ENCODE data around the gene BPIFA3. TPM values are rescaled to one million over a fixed set of nuclear protein-coding genes. Genes with fewer than 3 reads are reported as not detected.

BPIFA3 gene
- total RNA-seq, 1 experiment from 2014 or later = not detected

DNA sequence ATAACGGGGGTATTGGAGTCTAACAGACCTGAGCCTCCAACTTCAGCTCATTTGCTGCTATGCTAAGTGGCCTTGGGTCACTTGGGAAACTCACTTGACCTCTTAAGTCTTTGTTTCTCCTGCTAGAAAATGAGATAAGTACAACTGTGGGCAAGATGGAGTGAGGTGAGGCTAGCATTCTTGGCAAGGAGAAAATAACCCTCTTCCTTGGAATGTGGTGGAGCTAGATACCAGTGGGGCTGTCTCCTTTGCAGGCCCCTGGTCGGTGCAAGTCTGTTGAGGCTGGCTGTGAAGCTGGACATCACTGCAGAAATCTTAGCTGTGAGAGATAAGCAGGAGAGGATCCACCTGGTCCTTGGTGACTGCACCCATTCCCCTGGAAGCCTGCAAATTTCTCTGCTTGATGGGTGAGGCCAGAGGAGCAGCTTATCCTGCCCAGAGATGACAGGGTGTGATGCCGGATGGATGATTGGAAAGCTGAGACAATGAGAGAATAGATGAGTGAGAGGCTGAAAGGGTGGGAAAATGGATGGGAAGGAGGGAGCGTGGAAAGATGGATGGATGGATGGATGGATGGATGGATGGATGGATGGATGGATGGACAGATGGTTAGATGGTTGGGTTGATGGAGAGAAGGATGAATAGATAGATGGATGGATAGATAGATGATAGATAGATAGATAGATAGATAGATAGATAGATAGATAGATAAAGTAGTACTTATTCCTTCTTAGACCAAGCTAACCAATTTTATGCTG lies 23.0 kb downstream of the BPIFA3 start:
- H4K20me1 ChIP-seq (ENCODE audit: insufficient read depth) = no peaks in the 10 kb centered on the region
- no peaks in the 10 kb centered on the region for H3K36me3 ChIP-seq (ENCODE audit: control insufficient read depth in 1 of 2, insufficient read depth in 2 of 2, low read length in 2 of 2)
- RAD21 ChIA-PET (ENCODE audit: low non-redundant PET in 1 of 2, low total read pairs in 2 of 2, uncharacterized antibody in 2 of 2, unreplicated experiment in 2 of 2) = no interaction called here
- no peaks in the 10 kb centered on the region for H3K79me2 ChIP-seq (ENCODE audit: insufficient read depth, low read length)
- no peaks in the 10 kb centered on the region for H3K9me2 ChIP-seq (ENCODE audit: insufficient read depth)
- POLR2A ChIA-PET = no interaction called here
- CTCF ChIA-PET = no interaction called here
- ATAC-seq (no peak), DNase-seq (ENCODE audit: low read depth, low spot score) (no peak)
- no peak overlapping the region for H3K27ac ChIP-seq (ENCODE audit: low read depth, low read length)
- H3K4me1 ChIP-seq (ENCODE audit: control insufficient read depth in 1 of 2, insufficient read depth in 2 of 2, low read length in 2 of 2) = no peaks in the 10 kb centered on the region
- peaks cover 32% of the 10 kb centered on the region for H3K27me3 ChIP-seq (ENCODE audit: insufficient read depth, low read length)
- no peak overlapping the region for H3K4me2 ChIP-seq (ENCODE audit: low read length)
- no peaks in the 10 kb centered on the region for H3K9me3 ChIP-seq (ENCODE audit: control insufficient read depth in 1 of 2, insufficient read depth in 1 of 2, low read depth in 1 of 2, low read length in 2 of 2)
- intact Hi-C loops (cut with micrococcal nuclease) = no loop called here
- H2AFZ ChIP-seq (ENCODE audit: low read depth, low read length, poor library complexity, severe bottlenecking) = no peak overlapping the region
- no peak for TF ChIP-seq RAD21 (IDR thresholded peaks at IDR 0.05; ENCODE audit: low read depth)
- no peak for TF ChIP-seq FOSL1 (IDR thresholded peaks at IDR 0.05; ENCODE audit: low read depth)
- TF ChIP-seq, protein P1, sequence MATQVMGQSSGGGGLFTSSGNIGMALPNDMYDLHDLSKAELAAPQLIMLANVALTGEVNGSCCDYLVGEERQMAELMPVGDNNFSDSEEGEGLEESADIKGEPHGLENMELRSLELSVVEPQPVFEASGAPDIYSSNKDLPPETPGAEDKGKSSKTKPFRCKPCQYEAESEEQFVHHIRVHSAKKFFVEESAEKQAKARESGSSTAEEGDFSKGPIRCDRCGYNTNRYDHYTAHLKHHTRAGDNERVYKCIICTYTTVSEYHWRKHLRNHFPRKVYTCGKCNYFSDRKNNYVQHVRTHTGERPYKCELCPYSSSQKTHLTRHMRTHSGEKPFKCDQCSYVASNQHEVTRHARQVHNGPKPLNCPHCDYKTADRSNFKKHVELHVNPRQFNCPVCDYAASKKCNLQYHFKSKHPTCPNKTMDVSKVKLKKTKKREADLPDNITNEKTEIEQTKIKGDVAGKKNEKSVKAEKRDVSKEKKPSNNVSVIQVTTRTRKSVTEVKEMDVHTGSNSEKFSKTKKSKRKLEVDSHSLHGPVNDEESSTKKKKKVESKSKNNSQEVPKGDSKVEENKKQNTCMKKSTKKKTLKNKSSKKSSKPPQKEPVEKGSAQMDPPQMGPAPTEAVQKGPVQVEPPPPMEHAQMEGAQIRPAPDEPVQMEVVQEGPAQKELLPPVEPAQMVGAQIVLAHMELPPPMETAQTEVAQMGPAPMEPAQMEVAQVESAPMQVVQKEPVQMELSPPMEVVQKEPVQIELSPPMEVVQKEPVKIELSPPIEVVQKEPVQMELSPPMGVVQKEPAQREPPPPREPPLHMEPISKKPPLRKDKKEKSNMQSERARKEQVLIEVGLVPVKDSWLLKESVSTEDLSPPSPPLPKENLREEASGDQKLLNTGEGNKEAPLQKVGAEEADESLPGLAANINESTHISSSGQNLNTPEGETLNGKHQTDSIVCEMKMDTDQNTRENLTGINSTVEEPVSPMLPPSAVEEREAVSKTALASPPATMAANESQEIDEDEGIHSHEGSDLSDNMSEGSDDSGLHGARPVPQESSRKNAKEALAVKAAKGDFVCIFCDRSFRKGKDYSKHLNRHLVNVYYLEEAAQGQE (IDR thresholded peaks at IDR 0.05; ENCODE audit: low read depth) = no peak
- TF ChIP-seq JUND (IDR thresholded peaks at IDR 0.05) = no peak
- TF ChIP-seq, protein P2, sequence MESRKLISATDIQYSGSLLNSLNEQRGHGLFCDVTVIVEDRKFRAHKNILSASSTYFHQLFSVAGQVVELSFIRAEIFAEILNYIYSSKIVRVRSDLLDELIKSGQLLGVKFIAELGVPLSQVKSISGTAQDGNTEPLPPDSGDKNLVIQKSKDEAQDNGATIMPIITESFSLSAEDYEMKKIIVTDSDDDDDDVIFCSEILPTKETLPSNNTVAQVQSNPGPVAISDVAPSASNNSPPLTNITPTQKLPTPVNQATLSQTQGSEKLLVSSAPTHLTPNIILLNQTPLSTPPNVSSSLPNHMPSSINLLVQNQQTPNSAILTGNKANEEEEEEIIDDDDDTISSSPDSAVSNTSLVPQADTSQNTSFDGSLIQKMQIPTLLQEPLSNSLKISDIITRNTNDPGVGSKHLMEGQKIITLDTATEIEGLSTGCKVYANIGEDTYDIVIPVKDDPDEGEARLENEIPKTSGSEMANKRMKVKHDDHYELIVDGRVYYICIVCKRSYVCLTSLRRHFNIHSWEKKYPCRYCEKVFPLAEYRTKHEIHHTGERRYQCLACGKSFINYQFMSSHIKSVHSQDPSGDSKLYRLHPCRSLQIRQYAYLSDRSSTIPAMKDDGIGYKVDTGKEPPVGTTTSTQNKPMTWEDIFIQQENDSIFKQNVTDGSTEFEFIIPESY (IDR thresholded peaks at IDR 0.05; ENCODE audit: extremely low read depth, insufficient replicate concordance, low read length) = no peak
- no peak for TF ChIP-seq EZH2 (IDR thresholded peaks at IDR 0.05)
- TF ChIP-seq, protein P3, sequence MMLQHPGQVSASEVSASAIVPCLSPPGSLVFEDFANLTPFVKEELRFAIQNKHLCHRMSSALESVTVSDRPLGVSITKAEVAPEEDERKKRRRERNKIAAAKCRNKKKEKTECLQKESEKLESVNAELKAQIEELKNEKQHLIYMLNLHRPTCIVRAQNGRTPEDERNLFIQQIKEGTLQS (IDR thresholded peaks at IDR 0.05) = no peak
- TF ChIP-seq SRF (IDR thresholded peaks at IDR 0.05; ENCODE audit: low read depth) = no peak
- no peak for TF ChIP-seq YY1 (IDR thresholded peaks at IDR 0.05; ENCODE audit: extremely low read depth, insufficient replicate concordance, low read depth, low read length)
- no peak for TF ChIP-seq SP1 (IDR thresholded peaks at IDR 0.05; ENCODE audit: low read depth)
- no peak for TF ChIP-seq EZH2phosphoT487 (IDR thresholded peaks at IDR 0.05; ENCODE audit: borderline replicate concordance)
- no peak for TF ChIP-seq POLR2AphosphoS5 (IDR thresholded peaks at IDR 0.05; ENCODE audit: low read depth, low read length)
- TF ChIP-seq CBX3 (IDR thresholded peaks at IDR 0.05; ENCODE audit: low read depth) = no peak
- no peak for TF ChIP-seq ZFX (IDR thresholded peaks at IDR 0.05)
- no peak overlapping the region for H3K4me3 ChIP-seq (replicated peaks in 1 of 2; ENCODE audit: low read depth in 1 of 2, low read length in 2 of 2)
- BruUV-seq (replicated peaks) = no TSS peak
- H3K9ac ChIP-seq (ENCODE audit: low read length) = no peak overlapping the region

All from HCT116 (cell line).